Measurements from ENCODE around the gene CDH2.

The CDH2 gene

DNA sequence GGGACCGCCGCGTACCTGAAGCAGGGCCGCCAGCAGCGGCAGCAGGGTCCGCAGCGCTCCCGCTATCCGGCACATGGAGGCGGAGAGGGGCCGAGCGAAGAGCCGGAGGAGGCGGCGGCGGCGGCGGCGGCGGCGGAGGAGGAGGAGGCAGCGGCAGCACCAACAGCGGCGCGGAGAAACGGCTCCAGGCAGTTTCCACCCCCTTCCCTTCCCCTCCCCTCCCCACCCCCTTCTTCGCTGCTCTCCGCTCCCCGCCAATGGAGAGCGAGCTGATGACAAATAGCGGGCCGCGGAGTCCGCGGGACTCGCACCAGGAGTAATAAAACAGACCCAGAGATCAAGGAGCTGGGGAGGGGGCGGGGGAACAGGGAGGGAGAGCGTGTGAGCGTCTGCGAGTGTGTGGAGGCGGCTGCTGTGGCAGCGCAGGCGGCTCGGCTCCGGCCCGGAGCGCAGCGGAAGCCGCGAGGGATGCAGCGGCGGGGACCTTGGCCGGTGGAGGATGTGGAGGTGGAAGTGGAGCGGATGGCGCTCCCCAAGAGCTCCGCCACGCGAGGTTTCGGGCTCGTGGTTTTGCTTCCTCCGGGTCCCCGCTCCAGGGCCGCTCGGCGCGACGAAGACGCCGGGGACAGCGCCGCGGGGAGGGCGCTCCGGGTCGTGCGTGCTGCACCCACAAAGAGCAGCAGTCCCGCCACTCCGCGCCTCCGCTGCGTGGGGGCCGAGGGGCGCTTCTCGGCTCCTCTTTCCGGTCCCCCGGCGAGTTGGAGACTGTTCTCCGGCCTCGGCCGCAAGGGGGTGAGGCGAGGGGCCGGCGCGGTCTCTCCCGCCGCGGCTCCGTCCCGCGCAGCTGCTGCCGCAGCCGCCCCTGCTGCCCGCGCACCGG is at the start of gene CDH2:
TSS of gene CDH2 (minus strand) at position 183 of the 880 bp plus-strand sequence. CDS start at position 75, 108 bp downstream.
- DNase-seq, result no peak

DNA sequence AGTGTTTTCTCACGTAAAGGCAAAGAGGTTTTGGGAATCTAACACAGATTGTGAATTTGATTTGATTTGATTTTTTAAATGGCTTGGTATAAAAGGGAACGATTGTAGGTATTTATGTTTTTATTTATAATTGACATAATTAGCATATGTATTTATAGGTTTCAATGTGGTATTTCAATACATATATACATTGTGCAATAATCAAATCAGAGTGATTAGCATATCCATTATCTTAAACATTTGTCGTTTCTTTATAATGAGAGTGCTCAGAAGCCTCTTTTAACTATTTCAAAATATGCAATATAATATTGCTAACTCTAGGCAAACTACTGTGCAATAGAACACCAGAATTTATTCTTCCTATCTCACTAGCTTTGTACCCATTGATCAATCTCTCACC is 35.1 kb upstream of the CDH2 start:
- no peak for DNase-seq

DNA sequence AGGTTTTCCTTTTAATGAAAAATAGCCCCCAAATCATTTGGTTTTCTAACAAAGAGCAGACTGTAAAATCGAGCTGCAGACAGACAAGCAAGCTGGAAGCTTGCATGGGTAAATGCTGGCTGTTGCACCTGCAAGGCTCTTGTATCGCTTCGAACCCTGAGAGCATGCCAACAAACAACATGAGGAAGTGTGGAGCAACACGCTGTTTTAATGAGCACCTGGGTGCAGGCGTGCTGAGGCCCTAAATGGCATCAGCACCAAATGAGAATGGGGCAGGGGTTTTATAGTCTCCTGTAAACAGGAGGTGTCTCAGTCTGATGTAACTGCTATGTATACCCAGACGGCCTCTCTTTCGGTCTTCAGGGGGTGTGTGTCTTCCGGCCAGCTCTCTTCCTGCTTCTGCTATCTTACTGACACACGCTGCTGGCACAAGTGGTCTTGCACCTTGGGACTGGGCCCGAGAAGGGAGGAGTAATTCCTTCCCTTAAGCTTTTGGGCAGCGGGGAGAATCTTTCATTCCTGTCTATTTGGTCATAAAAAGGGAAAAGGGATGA is 31.9 kb upstream of the CDH2 start:
- DNase-seq, result no peak

DNA sequence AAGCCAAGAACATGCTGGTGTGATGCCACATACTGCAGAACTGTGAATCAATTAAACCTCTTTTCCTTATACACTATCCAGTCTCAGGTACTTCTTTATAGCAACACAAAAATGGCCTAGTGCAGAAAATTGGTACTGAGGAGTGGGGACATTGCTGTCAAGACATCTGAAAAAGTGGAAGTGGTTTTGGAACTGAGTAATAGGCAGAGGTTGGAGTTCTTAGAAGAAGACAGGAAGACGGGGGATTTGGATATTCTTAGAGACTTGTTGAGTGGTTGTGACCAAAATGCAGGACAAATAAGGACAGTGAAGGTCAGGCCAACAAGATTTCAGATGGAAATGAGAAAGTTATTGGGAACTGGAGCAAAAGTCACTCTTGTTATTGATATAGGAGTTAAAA is 31.3 kb upstream of the CDH2 start:
- no peak for DNase-seq

DNA sequence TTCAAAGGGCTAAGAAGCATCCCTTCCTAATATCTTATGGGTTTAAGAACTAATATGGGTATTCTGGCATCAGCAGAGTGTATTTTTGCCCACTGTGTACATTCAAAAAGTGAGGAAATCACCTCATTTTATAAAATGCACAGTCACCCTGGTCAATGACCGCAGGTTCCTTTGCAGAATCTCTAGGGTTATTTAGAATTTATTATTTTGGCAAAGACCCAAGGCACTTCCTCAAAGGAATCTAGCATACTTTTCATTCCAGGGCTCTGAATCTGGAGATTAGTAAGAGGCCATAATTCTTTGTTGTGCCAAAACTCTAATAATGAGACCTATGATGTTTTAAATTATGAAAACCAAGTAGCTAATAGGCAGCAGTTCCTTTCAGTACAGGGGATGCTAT is 27.2 kb upstream of the CDH2 start:
- DNase-seq, result no peak

DNA sequence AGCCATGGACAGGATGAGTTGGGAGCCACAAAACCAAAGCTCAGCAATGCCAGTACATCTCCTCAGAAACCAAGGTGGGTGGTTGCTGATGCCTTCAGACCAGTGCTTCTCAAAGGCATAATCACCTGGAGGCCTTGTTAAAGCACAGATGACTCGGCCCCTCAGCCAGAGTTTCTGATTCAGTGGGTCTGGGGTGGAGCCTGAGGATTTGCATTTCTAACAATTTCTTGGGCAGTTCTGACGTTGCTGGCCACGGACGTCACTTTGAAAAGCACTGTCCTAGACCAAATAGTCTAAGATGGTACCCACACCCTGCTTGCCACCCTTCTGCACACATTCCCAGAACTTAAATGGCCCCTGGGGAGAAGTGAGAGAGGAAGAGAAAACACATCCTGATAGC is 24.1 kb upstream of the CDH2 start:
- no peak for DNase-seq

DNA sequence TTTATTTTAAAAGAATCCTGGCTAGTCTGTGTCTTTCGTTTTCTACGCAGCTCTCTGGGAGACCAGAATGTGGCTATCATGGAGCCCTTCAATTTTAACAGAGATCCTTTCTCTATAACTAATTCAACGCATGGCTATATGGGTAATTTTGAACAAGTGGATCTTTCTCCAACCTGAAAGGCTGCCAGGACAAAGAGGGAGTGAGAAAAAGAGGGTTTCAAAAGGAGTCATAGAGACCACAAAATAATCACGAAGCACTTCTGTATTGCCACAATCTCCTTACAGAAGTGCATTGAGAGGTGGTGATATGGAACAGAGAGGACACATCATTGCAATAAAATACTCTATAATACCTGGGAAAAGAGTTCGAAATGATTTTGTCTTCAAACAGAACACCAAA is 21.7 kb upstream of the CDH2 start:
- DNase-seq, result no peak

DNA sequence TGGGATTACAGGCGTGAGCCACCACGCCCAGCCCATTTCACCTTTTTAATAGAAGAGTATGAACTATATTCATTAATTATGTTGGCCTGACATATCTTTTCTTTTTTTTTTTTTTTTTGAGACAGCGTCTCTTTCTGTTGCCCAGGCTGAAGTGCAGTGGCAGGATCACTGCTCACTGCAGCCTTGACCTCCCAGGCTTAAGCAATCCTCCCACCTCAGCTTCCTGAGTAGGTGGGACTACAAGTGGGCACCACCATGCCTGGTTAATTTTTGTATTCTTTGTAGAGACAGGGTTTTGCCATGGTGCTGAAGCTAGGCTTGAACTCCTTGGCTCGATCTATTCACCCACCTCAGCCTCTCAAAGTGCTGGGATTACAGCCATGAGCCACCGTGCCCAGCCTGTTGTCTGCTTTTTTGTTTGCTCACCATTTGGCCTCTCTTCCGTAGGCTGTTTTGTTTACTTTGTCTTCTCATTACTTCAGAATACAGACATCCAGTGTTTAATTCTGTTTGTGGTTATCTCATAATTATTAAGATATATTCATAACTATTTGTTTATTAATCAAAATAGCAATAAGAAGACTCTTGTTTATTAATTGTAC is 16.3 kb upstream of the CDH2 start:
- no peak for DNase-seq

DNA sequence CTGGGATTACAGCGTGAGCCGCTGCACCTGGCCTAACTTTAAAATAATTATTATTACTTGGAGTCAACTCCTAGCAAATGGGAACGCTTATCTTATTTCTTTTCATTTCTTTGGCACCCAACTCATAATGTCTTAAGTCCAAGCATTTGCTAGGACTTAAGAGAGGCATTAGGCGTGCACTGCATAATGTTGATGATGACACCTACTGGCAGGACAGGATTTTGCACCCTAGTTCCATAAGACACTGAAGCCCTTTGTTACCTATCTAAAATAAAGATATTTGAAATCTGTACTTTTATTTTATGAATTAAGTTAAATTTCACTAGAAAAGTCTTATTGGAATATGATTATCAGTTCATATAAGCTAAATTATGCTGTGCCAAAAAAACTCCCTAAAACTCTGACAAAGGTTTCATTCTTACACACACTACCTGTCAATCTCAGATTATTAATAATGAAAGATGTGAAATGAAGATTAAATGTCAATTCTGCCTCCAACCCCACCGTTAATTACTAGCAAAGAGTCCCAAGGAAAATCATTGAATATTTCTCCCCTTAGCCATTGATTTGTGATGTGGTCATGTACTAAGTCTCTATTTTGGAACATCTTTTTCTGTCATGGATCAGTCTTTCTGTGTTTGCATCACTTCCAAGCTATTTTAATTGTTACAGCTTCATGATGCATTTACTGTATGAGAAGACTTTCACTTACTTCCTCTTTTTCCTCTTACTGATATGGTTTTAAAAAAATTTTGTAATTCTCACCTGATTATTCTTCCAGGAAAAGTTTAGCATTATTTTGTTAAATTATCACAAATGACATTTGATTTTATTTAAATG is 12.7 kb upstream of the CDH2 start:
- DNase-seq, result no peak

DNA sequence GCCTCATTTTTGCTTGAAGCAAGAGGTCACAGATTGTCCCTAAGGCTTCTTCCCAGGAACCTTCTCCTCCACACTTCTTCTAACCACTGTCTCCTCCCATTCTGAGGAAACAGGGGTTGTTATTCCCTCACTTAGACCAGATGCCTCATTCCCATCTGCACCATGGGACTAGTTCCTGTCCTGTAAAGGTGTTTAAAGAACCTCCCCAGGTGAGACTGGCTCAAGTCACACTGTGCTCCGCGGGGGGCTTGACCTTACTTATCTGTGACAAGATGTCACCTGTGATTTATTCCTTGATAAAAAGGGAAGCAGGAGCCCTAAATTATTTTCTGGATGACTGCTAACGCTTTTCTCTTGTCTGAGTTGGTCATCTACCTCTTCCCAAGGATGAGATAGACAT is 8.2 kb upstream of the CDH2 start:
- DNase-seq, result no peak

DNA sequence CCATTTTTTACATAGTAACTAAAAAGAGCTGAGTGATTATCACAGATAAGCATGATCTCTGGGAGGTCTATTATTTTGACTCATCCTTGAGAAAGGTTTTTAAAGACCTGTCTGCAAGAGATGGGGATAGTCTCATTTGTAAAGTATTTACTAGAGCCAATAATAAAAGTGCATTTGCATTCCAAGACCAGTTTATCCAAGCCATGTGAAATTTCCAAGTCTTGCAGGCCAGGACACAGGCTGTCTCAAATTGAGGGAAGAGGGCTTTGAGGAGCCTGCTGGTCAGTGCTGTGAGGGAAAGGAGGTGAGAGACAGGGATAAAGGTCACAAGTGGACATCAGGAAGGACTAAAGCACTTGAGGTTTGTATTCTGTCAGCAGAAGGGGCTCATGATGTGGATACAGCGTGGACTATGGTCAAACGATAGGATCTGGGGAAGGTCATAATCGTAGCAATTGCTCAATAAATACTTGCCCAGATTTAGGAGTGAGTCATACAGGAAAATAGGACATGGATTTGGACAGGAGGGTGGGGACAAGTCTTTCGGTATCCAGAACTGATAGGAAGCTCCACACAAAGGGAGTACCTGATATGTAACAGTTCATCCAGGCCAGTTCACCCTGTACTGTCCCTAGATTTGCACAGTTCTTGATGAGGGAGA is 6.6 kb upstream of the CDH2 start:
- DNase-seq, result no peak

DNA sequence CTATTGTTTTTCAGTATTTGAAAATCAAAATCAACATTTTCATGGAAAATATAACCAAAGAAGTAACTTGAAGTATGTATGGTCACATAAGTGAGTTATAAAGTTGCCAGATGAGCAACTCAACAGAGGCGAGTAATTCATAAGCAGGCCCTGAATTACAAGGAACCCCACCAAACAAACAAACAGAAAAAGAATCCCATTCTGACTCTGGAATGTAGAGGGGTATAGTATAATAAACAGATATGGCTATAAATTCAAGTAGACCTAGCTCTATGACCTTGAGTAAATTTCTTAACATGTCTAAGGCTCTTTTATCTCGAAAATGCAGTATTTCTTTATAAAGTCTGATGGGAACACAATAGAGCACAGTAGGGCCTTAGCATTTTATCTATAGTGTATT is 4.7 kb upstream of the CDH2 start:
- no peak for DNase-seq

DNA sequence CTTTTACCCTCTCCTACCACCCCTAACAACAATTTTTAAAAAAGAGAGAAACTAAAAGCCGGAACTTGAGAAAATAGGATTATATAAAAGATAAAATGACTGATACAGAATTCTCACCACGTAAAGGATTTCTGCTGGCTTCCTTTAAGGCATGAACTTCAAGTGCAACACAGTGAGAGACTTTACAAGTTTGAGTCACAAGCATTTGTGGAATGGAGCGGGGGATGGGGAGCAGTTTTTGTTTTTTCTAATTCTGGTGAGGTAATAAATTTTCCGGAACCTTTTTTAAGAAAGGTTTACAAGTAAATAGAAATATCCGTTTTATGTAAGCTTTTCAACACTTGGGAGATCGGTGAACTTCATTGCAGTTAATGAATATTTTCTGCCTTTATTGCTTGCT is 1.8 kb upstream of the CDH2 start:
- DNase-seq, result no peak

DNA sequence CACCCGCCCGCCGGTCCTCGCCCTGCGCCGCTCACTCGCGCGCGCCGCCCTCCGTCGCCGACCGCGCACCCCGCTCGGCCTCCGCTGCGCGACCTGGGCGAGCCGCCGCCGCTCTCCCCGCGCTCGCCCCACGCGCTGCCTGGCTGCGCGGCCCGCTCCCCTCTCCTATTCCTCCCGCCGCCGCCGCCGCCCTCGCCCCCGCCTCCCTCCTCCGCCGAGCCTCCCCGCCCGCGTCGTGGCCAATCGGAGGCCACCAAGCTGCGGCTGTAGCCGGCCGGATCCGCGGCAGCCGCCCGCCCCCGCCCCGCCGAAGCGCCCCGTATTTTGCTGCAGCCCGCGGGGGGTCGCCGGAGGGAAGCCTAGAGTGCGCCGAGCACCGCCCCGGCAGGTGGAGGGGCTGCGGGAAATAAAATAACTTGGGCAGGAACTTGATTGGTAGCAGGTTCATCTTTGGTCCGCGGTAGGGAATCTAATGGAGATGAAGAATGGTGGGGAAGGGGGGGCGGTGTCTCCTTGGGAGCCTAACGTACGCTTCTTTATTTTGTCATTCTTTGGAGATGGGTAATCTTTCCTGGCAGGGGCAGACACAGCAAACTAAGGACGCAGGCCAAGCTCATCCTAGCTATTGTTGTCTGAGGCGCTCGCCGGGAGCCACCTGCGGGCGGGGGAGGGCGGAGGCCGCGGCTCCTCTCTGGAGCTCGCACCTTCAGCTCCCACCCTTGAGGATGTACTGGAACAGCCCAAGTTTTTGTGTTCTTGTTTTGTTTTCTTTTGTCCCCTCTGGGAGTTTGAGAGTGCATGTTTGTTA is 1.1 kb upstream of the CDH2 start:
- DNase-seq, result no peak

DNA sequence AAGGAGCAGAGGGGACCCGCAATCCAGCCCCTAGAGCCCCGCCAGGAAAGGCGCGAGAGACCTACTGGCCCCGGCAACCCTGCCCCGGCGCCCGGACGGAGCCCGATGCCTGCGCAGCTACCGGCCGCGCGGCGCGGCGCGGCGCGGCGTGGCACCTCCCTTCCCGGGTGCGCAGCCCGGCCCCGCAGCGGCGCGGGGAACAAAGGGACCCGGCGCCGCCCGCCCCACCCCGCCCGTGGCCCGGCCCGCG is 307 bp downstream of the CDH2 start:
- no peak for DNase-seq

DNA sequence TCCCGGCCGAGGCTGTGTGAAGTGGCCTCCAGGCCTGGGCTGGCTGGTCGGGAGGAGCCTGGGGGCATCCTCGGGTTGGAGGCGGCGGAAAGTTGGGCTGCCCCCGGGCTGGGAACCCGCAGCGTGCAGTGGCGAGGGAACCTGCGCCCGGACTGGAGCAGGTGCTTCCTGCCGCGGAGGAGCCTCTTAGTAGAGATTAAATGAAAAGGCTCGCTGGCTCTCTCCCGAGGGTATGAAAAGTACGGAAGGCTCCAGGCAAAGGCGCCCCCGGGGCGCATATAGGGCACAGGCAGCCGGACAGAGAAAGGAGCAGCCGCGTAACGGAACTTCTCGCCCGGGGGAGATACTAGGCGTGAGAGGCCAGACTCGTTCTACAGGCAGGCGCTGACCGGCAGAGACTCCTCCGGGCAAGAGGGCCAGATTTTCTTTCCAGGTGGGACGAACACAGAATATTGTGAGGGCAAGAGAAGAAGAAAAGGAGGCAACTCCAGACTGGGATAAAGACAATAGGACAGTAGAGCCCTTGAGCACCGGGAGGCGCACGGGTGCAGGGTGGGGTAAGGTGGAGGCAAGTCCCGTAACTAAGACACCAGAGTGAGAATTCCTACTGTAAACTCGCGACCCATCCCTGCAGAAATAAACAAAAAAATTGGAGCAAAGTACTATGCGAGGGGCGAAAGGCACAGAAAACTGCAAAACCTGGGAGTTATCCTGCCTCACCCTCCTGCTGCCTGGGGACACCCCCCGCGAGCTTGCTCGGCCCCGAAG is 816 bp downstream of the CDH2 start:
- no peak for DNase-seq

DNA sequence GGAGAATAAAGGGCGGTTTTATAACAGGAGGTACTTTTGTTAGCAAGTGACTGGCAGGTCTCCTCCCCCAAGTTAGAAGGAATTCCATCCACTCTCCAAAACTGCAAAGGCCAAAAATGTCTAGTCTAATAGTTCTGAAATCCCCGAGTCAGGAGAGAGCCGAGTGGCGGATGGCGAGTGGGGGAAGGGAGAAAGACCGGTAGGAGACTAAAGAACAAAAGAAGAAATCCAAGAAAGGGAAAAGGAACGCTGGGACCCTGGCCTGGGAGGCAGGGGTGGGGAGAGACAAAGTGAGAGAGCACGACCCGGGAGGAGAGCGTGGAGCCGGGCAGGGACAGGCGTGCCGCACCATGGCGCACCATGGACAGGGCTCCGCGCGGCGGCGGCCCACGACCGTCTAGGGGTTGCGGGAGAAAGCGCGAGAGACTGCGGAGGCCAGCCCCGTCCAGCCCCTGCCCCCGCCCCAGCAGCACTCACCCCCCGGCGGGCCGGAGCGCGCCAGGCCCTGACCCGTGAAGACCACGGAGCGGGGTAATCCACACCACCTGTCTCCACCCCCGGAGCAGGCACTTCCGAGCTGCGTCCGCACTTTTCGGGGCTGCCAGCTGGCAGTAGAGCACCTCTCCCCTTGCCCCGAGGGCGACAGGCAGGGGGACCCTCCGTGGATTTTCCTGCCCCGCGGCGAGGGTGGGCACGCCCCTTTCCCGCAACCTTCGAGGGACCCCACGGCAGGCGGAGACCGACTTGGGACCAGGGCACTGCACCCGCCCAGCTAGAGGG is 1.6 kb downstream of the CDH2 start:
- no peak for DNase-seq

DNA sequence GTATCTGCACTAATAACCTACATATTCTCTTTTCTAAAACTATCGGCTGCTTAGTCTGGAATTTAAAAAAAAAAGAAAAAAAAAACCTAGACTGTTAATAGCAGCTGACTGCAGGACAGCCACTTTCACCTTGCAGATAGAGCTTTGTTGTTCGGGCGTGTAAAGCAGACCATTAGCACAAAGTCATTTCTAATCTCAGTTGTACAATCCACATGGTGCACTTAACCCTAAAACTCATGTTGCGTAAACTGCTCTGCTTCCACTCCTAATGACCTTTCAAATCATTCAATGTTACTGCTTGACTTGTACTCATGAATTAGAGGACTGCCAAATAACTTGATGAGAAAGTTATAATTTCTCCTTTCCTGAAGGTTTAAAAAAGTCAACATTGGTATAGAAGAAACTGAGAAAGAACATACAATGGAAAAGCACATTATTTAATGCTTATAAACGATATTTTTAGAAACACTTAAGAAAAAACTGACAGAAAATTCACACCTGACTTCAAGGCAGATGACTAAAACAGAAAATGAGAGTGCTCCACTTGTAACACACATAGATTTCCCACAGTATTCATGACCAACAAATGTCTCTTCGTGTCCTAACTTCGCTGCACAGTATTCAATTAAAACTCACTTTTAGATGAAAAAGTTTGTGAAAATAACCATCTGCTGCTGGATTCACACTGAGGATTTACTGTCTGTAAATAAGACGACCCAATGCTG is 2.6 kb downstream of the CDH2 start:
- no peak for DNase-seq

DNA sequence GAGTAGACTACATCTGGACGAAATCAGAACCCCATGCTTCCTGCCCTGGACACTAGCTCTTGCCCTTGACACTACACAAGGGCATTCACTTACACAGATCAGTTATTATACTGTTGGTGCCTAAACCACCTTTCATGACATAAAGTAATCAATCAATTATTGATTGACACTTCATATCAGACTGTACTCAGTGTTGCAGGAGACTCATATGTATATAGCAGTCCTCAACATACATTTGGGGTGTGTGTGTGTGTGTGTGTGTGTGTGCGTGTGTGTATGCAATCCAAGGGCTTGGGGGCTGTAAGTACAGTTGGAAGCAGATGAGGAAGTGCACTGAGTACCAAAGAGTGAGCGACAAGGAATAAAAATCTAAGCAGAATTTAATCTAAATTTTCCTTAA is 5.1 kb downstream of the CDH2 start:
- DNase-seq, result no peak

DNA sequence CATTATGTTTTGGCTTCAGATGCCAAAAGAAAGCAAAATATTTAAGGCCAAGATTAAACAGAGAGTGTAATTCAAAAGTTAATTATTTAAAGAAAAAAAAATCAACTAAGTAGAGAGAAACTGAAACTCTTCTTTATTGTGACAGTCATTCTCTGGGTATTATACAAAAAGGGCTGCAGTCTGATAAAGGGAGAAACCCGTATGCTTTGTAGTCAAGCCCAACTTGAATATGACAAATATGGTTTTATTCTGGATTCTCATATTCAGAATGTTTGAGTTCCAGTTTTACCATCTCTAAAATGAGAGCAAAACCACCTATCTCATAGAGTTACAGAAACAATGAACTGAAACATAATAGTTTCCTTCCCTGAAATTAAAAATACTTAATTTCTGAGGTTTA is 8.2 kb downstream of the CDH2 start:
- no peak for DNase-seq

All from stimulated activated CD4-positive, alpha-beta T cell treated with anti-CD3 and anti-CD28 coated beads, Interleukin-4, amount 100 ng/mL, for 24 hours (primary cell).